Measurements from ENCODE around the gene EXT2.

DNA sequence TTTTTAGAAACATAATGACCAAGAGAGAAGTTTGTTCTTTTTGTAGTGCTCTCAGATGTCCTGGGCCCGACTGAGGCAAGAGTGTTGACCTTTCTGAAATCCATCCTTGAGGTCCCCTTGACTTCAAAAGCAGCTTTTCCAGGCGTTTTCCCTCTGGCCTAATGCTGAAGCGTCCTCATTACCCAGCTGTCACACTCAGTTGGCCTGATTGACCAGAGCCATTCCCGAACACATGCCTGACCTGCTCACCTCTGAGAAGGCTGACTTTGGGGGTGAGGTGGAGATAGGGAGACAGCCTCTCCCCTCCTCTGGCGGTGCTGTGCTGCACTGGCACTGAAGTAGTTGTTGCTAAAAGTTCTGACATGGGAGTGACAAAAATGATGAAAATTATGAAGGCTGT is 147.6 kb downstream of the EXT2 start:
- TF ChIP-seq, protein P1, sequence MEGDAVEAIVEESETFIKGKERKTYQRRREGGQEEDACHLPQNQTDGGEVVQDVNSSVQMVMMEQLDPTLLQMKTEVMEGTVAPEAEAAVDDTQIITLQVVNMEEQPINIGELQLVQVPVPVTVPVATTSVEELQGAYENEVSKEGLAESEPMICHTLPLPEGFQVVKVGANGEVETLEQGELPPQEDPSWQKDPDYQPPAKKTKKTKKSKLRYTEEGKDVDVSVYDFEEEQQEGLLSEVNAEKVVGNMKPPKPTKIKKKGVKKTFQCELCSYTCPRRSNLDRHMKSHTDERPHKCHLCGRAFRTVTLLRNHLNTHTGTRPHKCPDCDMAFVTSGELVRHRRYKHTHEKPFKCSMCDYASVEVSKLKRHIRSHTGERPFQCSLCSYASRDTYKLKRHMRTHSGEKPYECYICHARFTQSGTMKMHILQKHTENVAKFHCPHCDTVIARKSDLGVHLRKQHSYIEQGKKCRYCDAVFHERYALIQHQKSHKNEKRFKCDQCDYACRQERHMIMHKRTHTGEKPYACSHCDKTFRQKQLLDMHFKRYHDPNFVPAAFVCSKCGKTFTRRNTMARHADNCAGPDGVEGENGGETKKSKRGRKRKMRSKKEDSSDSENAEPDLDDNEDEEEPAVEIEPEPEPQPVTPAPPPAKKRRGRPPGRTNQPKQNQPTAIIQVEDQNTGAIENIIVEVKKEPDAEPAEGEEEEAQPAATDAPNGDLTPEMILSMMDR (IDR thresholded peaks at IDR 0.05) = no peak
- TF ChIP-seq ZFX (IDR thresholded peaks at IDR 0.05; ENCODE audit: borderline replicate concordance) = no peak

Data from 22Rv1 (cell line).